ENCODE data around the gene SLC22A16.
A peak's percentile ranks its signal among the peaks of the same experiment; 100 is the strongest.

The SLC22A16 gene

DNA sequence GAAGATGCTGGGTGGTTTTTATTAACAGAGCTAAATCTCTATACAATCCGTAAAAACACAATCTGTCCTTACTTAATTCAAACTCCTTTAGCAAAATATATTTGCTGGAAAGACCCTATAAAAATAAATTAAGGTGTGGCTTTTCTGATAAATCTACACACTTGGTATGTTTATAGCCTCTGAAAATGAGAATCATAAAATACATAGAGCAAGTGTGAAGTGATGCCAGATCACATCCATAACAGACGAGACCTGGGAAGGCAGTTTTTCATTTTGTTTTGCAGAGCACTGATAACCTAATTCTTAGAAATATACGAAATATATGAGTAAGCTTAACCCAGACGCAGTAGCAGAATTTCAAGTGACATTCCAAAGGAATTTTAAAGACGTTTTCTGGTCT lies 50.6 kb downstream of the SLC22A16 start:
- TF ChIP-seq, protein P1, sequence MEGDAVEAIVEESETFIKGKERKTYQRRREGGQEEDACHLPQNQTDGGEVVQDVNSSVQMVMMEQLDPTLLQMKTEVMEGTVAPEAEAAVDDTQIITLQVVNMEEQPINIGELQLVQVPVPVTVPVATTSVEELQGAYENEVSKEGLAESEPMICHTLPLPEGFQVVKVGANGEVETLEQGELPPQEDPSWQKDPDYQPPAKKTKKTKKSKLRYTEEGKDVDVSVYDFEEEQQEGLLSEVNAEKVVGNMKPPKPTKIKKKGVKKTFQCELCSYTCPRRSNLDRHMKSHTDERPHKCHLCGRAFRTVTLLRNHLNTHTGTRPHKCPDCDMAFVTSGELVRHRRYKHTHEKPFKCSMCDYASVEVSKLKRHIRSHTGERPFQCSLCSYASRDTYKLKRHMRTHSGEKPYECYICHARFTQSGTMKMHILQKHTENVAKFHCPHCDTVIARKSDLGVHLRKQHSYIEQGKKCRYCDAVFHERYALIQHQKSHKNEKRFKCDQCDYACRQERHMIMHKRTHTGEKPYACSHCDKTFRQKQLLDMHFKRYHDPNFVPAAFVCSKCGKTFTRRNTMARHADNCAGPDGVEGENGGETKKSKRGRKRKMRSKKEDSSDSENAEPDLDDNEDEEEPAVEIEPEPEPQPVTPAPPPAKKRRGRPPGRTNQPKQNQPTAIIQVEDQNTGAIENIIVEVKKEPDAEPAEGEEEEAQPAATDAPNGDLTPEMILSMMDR (IDR thresholded peaks at IDR 0.05; ENCODE audit: control insufficient read depth, insufficient read depth, low read depth, low read length, missing control alignments) = no peak
- H3K4me3 ChIP-seq (ENCODE audit: control insufficient read depth, low read depth, low read length) = no peak overlapping the region
- no peak for DNase-seq (ENCODE audit: low read depth)

DNA sequence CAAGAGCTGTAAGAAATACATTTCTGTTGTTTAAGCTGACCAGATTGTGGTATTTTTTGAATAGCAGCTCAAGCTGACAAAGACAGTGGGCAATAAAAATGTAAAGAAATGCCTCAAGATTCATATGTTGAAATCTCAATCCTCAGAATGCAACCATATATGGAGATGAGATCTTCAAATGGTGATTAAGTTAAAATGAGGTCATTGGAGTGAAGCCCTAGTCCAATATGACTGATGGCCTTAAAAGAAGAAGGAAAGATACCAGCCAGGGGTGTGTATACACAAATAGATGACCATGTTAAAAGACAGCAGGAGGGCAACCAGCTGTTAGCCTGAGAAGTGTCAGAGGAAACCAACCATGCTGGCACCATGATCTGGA lies 54.0 kb downstream of the SLC22A16 start:
- no peak for DNase-seq (ENCODE audit: low read depth)
- TF ChIP-seq, protein P1 (IDR thresholded peaks at IDR 0.05; ENCODE audit: control insufficient read depth, insufficient read depth, low read depth, low read length, missing control alignments) = no peak
- no peak overlapping the region for H3K4me3 ChIP-seq (ENCODE audit: control insufficient read depth, low read depth, low read length)

DNA sequence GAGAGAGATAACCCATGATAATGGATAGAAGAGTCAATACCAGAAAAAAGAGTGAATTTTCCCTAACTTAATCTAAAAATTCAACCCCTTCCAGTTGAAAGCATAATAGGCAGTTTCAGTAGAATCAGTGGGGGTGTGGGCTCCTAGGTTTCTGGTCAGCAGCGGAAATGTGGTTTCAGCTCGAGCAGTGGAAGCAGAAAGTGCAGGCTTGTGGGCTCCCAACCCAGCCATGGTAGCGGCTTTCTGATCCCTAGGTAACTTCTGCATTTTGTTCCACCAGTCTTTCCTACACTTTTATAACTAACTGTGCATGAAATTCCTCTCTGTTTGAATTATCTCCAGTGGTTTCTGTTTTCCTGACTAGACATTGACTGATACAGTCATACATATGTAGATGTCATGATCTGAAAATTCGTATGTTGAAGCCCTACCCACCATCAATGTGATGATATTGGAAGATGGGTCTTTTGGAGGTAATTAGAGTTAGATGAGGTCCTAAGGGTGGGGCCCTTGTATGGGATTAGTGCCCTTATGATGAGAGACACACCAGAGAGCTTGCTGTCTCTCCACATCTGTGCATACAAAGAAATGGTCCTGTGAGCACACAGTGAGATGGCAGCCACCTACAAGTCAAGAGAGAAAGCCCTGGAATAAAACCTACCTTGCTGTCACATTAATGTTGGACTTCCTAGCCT lies 54.5 kb downstream of the SLC22A16 start:
- H3K4me3 ChIP-seq (ENCODE audit: control insufficient read depth, low read depth, low read length) = no peak overlapping the region
- TF ChIP-seq, protein P1 (IDR thresholded peaks at IDR 0.05; ENCODE audit: control insufficient read depth, insufficient read depth, low read depth, low read length, missing control alignments) = no peak
- DNase-seq (ENCODE audit: low read depth) = no peak

DNA sequence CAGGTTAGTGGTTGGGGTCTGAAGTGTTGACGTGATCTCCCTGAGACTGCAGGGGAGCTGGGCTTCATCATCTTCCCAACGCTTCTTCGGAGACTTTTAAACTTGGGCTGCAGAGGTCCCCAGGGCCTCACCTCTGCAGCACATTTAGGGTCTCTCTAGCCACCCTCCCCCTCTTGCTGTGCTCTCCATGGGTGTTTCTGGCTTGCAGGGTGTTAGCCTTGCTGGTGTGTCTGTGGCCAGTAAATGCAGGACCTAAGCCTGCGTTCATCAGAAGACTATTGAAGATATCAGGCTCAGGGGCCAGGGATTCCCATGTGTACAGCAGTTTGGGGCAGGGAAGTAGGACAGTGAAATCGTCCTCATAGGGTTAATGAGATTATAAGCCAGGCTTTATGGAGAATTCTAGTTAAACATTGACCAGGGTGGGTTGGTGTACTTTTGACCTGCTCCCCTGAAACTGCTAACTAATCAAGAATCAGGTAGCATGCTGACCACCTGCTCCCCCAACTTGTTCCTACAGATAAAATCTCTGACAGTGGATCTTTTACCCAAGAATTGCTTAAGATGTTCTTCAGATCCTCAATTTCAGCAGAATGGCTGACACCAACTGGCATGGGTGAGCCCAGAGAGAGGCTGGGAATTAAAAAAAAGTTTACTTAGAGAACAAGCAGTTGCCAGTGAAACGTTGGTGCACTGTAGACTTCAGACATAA lies 57.2 kb downstream of the SLC22A16 start:
- TF ChIP-seq, protein P1 (IDR thresholded peaks at IDR 0.05; ENCODE audit: control insufficient read depth, insufficient read depth, low read depth, low read length, missing control alignments) = no peak
- no peak for DNase-seq (ENCODE audit: low read depth)

DNA sequence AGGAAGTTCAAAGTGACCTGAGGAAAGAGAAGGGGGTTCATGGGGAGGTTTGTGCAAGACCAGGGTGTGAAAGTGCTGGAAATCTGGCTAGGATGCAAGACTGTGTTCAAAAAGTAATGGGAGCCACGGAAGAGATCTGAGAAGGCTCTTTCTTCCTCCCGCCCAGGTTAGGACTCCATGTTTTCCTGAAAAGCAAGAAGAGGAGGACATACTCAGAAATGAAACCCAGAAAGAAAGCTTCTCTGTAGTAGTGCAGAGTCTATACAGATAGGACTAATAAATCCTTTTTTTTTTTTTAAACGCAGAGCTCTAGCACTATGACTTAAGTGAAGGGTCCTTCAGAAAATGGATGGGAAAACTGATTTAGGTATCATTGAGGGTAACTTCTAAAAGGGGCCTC lies 57.8 kb downstream of the SLC22A16 start:
- H3K4me3 ChIP-seq (ENCODE audit: control insufficient read depth, low read depth, low read length) = no peak overlapping the region
- TF ChIP-seq, protein P1 (IDR thresholded peaks at IDR 0.05; ENCODE audit: control insufficient read depth, insufficient read depth, low read depth, low read length, missing control alignments) = no peak
- no peak for DNase-seq (ENCODE audit: low read depth)

More for the DNA sequence above, 57.2 kb downstream of the SLC22A16 start:
- H3K4me3 ChIP-seq (ENCODE audit: control insufficient read depth, low read depth, low read length) = no peak overlapping the region

DNA sequence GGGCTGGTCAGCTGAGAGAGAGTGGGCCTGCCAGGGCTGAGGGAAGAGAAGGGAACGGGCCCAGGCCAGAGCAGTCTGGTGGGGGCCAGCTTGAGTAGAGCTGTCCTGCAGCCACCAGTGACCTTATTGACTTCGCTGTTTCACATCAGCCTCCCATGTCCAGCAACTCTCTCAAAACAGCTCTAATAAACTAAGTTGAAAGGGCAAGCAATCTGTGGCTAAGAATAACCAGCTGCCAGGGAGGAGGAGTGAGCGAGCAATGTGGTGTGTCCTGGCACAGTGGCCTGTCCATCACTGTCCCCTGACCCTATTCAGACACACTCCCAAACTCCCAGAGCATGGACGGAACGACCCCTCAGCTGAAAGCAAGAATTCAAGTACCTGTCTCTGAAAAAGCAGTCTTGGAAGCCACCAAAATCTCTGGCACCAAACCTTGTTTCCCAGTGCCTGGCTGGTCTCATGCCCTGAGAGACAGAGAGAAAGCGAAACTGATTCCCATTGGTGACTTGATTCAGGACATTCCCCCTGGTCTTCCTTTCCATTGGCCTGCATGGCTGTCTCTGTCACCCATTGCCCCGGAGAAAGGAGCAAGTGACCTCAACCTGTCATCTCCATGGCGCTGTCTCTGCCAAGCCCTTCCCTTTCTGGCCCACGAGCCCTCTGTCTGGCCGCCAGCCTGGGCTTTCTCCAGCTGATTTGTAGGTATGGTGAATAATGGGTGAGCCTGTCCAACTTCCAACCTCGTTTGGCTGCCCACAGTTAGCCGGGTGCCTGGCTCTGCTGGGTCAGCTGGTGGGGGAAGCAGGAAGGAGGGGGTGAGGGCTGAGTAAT lies 61.1 kb downstream of the SLC22A16 start, which contains the start of gene DDO:
Gene DDO (minus strand): TSS at position 490 of the 831 bp plus-strand sequence. CDS start 2,113 bp downstream, outside the sequence.
- no peak for DNase-seq (ENCODE audit: low read depth)
- peak within 1 kb of the TSS; percentile 13; the same call in 1 of the 2 replicates for H3K4me3 ChIP-seq (ENCODE audit: control insufficient read depth, low read depth, low read length)
- TF ChIP-seq, protein P1 (IDR thresholded peaks at IDR 0.05; ENCODE audit: control insufficient read depth, insufficient read depth, low read depth, low read length, missing control alignments) = no peak

All from AG09309 (cell line).